Naive thymus-derived CD4-positive, alpha-beta T cell (primary cell): ENCODE measurements around the gene ATF6. TPM values are rescaled to one million over a fixed set of nuclear protein-coding genes. Genes with fewer than 3 reads are reported as not detected.
A peak's percentile ranks its signal among the peaks of the same experiment; 100 is the strongest.

Experiments used
- ATAC-seq: fragments of 150-1000 bp; cut with Tn5 transposase; 2 replicates; pipeline ENCODE4 v1.10.0; 2021; ENCODE audit warnings: mild to moderate bottlenecking, moderate library complexity
- CTCF ChIA-PET: fragments of 350-600 bp; sonication (Branson Sonifier 250); formaldehyde crosslinking; loops from one replicate; lab custom pipeline; 2021; ENCODE audit warnings: antibody characterized with exemption; lab: Charles Lee
- POLR2A ChIA-PET: fragments of 350-600 bp; sonication (Branson Sonifier 250); formaldehyde crosslinking; loops from one replicate; lab custom pipeline; 2021; ENCODE audit warnings: antibody characterized with exemption, inconsistent platforms; lab: Charles Lee
- DNase-seq, 9 donors: peaks; one replicate each; pipeline versions ENCODE4 v3.0.0 to v3.0.0-alpha.2; 2020 to 2022; ENCODE audit warnings: mixed read lengths in 1 of 9
- H3K27ac ChIP-seq: one replicate; pipeline ENCODE4 v1.7.0; 2013; ENCODE audit warnings: mild to moderate bottlenecking, low read depth, low read length, moderate library complexity
- H3K27me3 ChIP-seq, 2 donors: one replicate each; pipeline ENCODE4 v1.7.0; 2013; ENCODE audit warnings: low read length in 2 of 2, mild to moderate bottlenecking in 2 of 2, moderate library complexity in 2 of 2; ENCODE audit not compliant: control insufficient read depth in 2 of 2, insufficient read depth in 2 of 2
- H3K36me3 ChIP-seq, 3 experiments: 1 replicate in 2 of 3; 2 replicates in 1 of 3; pipeline ENCODE4 v1.7.0; 2013; ENCODE audit warnings: low read length in 3 of 3, mild to moderate bottlenecking in 3 of 3, moderate library complexity in 1 of 3; ENCODE audit not compliant: insufficient read depth in 3 of 3, control insufficient read depth in 2 of 3
- H3K4me1 ChIP-seq, 2 donors: one replicate each; pipeline ENCODE4 v1.7.0; 2013; ENCODE audit warnings: low read length in 2 of 2, mild to moderate bottlenecking in 2 of 2, moderate library complexity in 1 of 2; ENCODE audit not compliant: control insufficient read depth in 2 of 2, insufficient read depth in 2 of 2
- H3K4me3 ChIP-seq: 2 replicates; pipeline ENCODE4 v1.7.0; 2013; ENCODE audit warnings: mild to moderate bottlenecking, low read length
- H3K9me3 ChIP-seq, 3 experiments: 1 replicate in 2 of 3; 2 replicates in 1 of 3; pipeline ENCODE4 v1.7.0; 2013; ENCODE audit warnings: low read length in 3 of 3; ENCODE audit not compliant: control insufficient read depth in 2 of 3
- H3K27ac Mint-ChIP-seq, 9 donors: one replicate each; pipeline ENCODE4 v1.8.0; 2020 to 2022; ENCODE audit warnings: mixed read lengths in 9 of 9, mild to moderate bottlenecking in 8 of 9, moderate library complexity in 5 of 9, inconsistent platforms in 2 of 9
- H3K27me3 Mint-ChIP-seq, 5 donors: one replicate each; pipeline ENCODE4 v1.8.0; 2021 to 2022; ENCODE audit warnings: mixed read lengths in 5 of 5, mild to moderate bottlenecking in 1 of 5
- H3K36me3 Mint-ChIP-seq, 5 donors: one replicate each; pipeline ENCODE4 v1.8.0; 2020 to 2022; ENCODE audit warnings: mixed read lengths in 5 of 5, mild to moderate bottlenecking in 3 of 5, inconsistent platforms in 1 of 5
- H3K4me1 Mint-ChIP-seq, 7 donors: one replicate each; pipeline ENCODE4 v1.8.0; 2020 to 2022; ENCODE audit warnings: mixed read lengths in 7 of 7, mild to moderate bottlenecking in 3 of 7, inconsistent platforms in 1 of 7
- H3K4me3 Mint-ChIP-seq, 10 donors: one replicate each; pipeline ENCODE4 v1.8.0; 2020 to 2022; ENCODE audit warnings: mild to moderate bottlenecking in 10 of 10, mixed read lengths in 10 of 10, moderate library complexity in 6 of 10, inconsistent platforms in 2 of 10
- H3K9me3 Mint-ChIP-seq, 11 donors: one replicate each; pipeline ENCODE4 v1.8.0; 2020 to 2022; ENCODE audit warnings: mixed read lengths in 11 of 11, mild to moderate bottlenecking in 4 of 11, inconsistent platforms in 1 of 11, moderate library complexity in 1 of 11
- intact Hi-C, 2 donors: fragments of 100-400 bp; cut with micrococcal nuclease; formaldehyde crosslinking; loops; one replicate each; pipeline ENCODE4 v1.15.1; 2023
- polyA plus RNA-seq, 2 donors: library from polyadenylated mRNA; unstranded; fragments of 300-500 nt; fragmentation: Illumina TruSeq; gene quantifications; one replicate each; pipeline ENCODE4 v1.2.3, GENCODE V29; 2021
- total RNA-seq, 6 experiments: library from RNA in 5 of 6; stranded (reverse) in 5 of 6; gene quantifications; 1 replicate in 5 of 6; 2 replicates in 1 of 6; pipeline ENCODE4 v1.2.3 and lab custom pipeline; 2021 to 2026

Gene ATF6
- total and polyA plus RNA-seq, 7 experiments from 2014 or later: 17.9 to 27.5 (median 22.5) TPM

DNA sequence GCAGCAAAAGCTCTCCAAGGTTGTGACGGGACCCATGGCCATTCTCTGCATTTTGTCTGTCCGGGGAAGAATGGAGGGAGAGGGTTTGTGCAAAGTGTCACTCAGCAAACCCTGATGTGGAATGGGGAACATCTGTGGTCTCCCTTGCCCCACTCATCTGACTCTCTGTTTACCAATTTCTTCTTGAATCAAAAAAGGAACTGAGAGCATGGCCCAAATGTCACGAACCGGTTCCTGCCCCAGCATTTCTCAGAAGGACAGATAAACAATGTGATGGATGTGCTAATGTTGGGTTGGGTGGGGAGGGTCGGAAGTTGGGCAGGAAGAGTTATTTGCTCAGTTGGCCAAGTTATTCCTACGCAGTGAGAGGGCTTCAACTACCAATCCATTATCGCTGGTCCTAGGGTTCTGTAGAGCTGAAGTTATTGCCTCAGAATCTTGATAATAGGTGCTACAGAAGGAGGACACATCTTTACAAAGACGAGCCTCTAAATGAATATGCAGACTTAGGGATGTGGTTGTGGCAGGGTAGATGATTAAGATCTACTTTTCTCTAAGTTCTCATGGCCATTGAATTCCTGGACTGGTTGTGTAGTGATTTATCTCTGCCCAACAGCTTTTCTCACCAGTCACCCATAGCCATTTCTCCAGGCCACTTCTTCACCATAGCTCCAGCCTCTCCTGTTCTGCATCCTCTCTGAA is 26.1 kb upstream of the ATF6 start:
- Mint-ChIP-seq H3K36me3 (peaks cover 0 to 3% (median 0%) of the 10 kb centered on the region in 5 donors), H3K4me3 (peak overlapping the region in 1 of 10 donors; percentile 27), H3K27me3 (peaks cover 0 to 34% (median 5%) of the 10 kb centered on the region in 5 donors), H3K9me3 (no peaks in the 10 kb centered on the region), H3K27ac (no peak overlapping the region), H3K4me1 (peaks cover 0 to 52% (median 18%) of the 10 kb centered on the region in 7 donors)
- Histone ChIP-seq H3K4me1 (peaks cover 4 to 25% of the 10 kb centered on the region in 2 donors), H3K27me3 (no peaks in the 10 kb centered on the region), H3K27ac (no peak overlapping the region), H3K9me3 (no peaks in the 10 kb centered on the region), H3K4me3 (no peak overlapping the region), H3K36me3 (no peaks in the 10 kb centered on the region)
- ChIA-PET POLR2A (interaction anchor here (1.2 to 5.9 kb wide), 4 partner anchors 8 to 12 kb away, joined by 3 to 60 read pairs (median 6); partner anchors contain the start of gene DUSP12), CTCF (interaction anchor here (0.6 to 3.8 kb wide), 12 partner anchors 9 to 255 kb away, joined by 3 to 36 read pairs (median 4); partner anchors contain the start of gene DUSP12)
- intact Hi-C loops: loop anchor here (2.0 to 5.0 kb wide), 2 partner anchors 93 to 513 kb away; partner anchors contain the start of gene TOMM40L (in 1 of the 2)
- peak; percentile 21 for ATAC-seq
- no peak for DNase-seq

DNA sequence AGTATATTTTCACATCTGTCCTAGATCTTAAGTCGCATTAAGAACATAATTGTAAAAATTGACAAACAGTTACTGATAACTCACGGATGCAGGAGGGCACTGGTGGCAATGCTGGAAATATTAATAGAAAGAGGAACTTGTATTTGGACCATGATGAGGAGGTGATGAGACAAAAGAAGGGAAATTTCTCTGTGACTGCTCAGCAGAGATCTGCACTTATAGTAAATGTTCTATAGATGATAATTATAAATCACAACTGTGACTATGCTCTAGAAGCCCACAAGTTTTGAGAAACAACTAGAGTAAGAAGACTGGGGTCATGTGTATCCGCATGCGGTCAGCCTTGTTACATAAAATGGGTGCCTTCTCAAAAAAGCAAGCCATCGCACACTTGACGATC is 25.2 kb upstream of the ATF6 start:
- intact Hi-C loops: loop anchor here (1.0 to 5.0 kb wide), 6 partner anchors 15 to 514 kb away; partner anchors contain the start of gene TOMM40L (in 1 of the 2)
- Mint-ChIP-seq H3K4me3 (no peak overlapping the region), H3K9me3 (no peaks in the 10 kb centered on the region), H3K27ac (no peak overlapping the region), H3K4me1 (peaks cover 0 to 57% (median 18%) of the 10 kb centered on the region in 7 donors), H3K27me3 (peaks cover 0 to 32% (median 5%) of the 10 kb centered on the region in 5 donors), H3K36me3 (peaks cover 0 to 3% (median 0%) of the 10 kb centered on the region in 5 donors)
- H3K9me3 ChIP-seq: no peaks in the 10 kb centered on the region
- H3K36me3 ChIP-seq: no peaks in the 10 kb centered on the region
- no peak overlapping the region for H3K27ac ChIP-seq
- peaks cover 4 to 25% of the 10 kb centered on the region in 2 donors for H3K4me1 ChIP-seq
- ChIA-PET POLR2A (interaction anchor here (1.7 kb wide), 1 partner anchor 9 kb away, joined by 6 read pairs; the partner anchor contains the start of gene DUSP12), CTCF (interaction anchor here (1.0 to 3.6 kb wide), 7 partner anchors 9 to 258 kb away, joined by 3 to 18 read pairs (median 4); no protein-coding TSS in a partner anchor)
- DNase-seq (no peak), ATAC-seq (no peak)
- H3K27me3 ChIP-seq: no peaks in the 10 kb centered on the region
- H3K4me3 ChIP-seq: no peak overlapping the region

DNA sequence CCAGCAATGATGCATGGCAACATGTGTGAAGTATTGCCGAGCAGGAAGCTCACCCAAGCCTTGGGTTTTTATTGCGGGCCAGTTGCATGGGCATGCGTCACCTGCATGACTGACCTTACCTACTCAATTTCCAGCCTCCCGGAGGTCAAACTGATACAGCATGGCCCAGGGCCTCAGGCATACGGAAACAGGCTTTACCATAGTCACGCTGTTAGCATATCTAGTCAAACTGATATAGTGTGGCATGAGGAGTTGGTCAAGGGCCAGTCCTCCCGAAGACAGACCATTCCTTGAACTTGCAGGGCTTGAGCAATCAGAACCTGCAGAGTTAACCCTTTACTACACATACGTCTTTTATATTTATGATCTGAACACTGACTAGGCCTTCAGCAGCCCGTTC is 22.9 kb upstream of the ATF6 start:
- Mint-ChIP-seq H3K36me3 (peaks cover 0 to 3% (median 0%) of the 10 kb centered on the region in 5 donors), H3K9me3 (no peaks in the 10 kb centered on the region), H3K4me1 (peaks cover 3 to 58% (median 28%) of the 10 kb centered on the region in 7 donors), H3K27ac (no peak overlapping the region), H3K27me3 (peaks cover 0 to 32% (median 5%) of the 10 kb centered on the region in 5 donors), H3K4me3 (no peak overlapping the region)
- ATAC-seq (no peak), DNase-seq (no peak)
- POLR2A ChIA-PET: interaction anchor here (1.3 kb wide), 1 partner anchor 17 kb away, joined by 4 read pairs; no protein-coding TSS in a partner anchor
- CTCF ChIA-PET: interaction anchor here (1.3 to 3.6 kb wide), 3 partner anchors 95 to 258 kb away, joined by 4 to 18 read pairs (median 4); no protein-coding TSS in a partner anchor
- Histone ChIP-seq H3K9me3 (no peaks in the 10 kb centered on the region), H3K27ac (no peak overlapping the region), H3K4me1 (peaks cover 4 to 25% of the 10 kb centered on the region in 2 donors), H3K36me3 (no peaks in the 10 kb centered on the region), H3K27me3 (no peaks in the 10 kb centered on the region), H3K4me3 (no peak overlapping the region)
- intact Hi-C loops: loop anchor here in 1 of 2 donors (5.0 kb wide), 1 partner anchor 516 kb away; the partner anchor contains the start of gene TOMM40L

DNA sequence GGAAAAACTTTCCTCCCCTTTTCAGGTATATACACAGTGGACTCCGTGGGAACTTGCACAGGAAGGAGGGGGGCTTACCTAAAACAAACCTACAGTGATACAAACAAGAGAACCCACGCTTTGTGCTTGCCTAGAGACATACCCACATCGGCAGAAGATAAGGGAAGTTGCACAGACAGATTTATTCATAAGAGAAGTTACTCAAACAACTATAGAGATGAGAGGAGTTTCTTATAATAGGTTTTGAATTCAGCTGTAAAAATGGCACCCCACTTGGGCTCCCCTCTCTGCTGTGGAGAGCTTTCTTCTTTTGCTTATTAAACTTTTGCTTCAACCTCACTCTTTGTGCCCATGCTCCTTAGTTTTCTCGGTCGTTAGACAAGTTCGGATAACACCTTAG is 18.3 kb upstream of the ATF6 start:
- ATAC-seq (no peak), DNase-seq (no peak)
- Histone ChIP-seq H3K27ac (no peak overlapping the region), H3K4me1 (peaks cover 10 to 12% of the 10 kb centered on the region in 2 donors), H3K4me3 (no peak overlapping the region), H3K9me3 (no peaks in the 10 kb centered on the region), H3K27me3 (no peaks in the 10 kb centered on the region), H3K36me3 (peaks cover 0 to 18% (median 3%) of the 10 kb centered on the region in 3 experiments)
- H3K9me3 Mint-ChIP-seq: no peaks in the 10 kb centered on the region
- H3K27me3 Mint-ChIP-seq: peaks cover 0 to 28% (median 5%) of the 10 kb centered on the region in 5 donors
- H3K27ac Mint-ChIP-seq: peak overlapping the region in 2 of 9 donors; percentile 46 to 90
- H3K4me3 Mint-ChIP-seq: peak overlapping the region in 5 of 10 donors; percentile 29 to 99 (median 48)
- peaks cover 24 to 49% (median 35%) of the 10 kb centered on the region in 7 donors for H3K4me1 Mint-ChIP-seq
- POLR2A ChIA-PET: interaction anchor here (0.5 to 3.6 kb wide), 2 partner anchors 21 to 168 kb away, joined by 3 to 36 read pairs; no protein-coding TSS in a partner anchor
- CTCF ChIA-PET: interaction anchor here (1.2 to 1.8 kb wide), 4 partner anchors 10 to 264 kb away, joined by 3 to 5 read pairs (median 4); no protein-coding TSS in a partner anchor
- H3K36me3 Mint-ChIP-seq: peaks cover 0 to 11% (median 0%) of the 10 kb centered on the region in 5 donors
- intact Hi-C loops: no loop called here

DNA sequence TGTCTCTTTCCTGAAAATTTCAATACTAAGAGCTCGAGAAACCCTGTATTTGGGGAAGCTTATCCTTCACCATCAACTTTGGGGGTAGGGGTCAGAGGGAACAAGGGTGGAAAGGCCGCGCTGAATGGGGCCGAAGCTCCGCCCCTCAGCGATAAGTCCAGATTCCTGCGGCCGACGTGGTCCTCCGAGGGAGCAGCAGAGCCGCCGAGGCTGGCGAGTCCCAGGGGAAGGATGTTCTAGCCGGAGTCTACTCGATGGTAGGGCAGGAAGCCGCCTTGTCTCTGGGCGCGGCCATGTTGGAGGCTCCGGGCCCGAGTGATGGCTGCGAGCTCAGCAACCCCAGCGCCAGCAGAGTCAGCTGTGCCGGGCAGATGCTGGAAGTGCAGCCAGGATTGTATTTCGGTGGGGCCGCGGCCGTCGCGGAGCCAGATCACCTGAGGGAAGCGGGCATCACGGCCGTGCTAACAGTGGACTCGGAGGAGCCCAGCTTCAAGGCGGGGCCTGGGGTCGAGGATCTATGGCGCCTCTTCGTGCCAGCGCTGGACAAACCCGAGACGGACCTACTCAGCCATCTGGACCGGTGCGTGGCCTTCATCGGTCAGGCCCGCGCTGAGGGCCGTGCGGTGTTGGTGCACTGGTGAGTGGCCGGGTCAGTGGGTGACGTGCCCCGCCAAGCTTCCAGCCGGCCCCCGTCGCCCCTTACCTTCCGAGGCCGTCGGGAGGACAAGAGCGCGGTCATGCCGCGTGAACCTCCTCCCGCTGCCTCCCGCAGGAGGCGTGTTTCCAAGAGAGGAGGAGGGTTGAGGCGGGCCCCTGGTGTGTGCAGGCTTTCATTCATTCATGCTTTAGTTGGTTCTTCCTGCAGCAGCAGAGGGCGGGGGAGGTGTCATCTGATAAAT is 16.4 kb upstream of the ATF6 start, which contains the start of gene DUSP12:
Gene DUSP12 (plus strand): TSS at position 278 of the 899 bp plus-strand sequence. CDS start 16 bp downstream, at position 294.
- Mint-ChIP-seq H3K27me3 (peaks cover 0 to 24% (median 5%) of the 10 kb centered on the region in 5 donors), H3K27ac (peak within 1 kb of the TSS; percentile 83 to 99 (median 96)), H3K4me3 (peak within 1 kb of the TSS; percentile 96 to 100 (median 99)), H3K9me3 (peaks cover 0 to 8% (median 0%) of the 10 kb centered on the region in 11 donors), H3K4me1 (peaks cover 32 to 50% (median 43%) of the 10 kb centered on the region in 7 donors), H3K36me3 (peaks cover 3 to 26% (median 10%) of the 10 kb centered on the region in 5 donors)
- ChIA-PET CTCF (interaction anchor here (0.5 to 1.4 kb wide), 5 partner anchors 9 to 293 kb away, joined by 3 to 8 read pairs (median 3); no protein-coding TSS in a partner anchor), POLR2A (interaction anchor here (0.6 to 3.6 kb wide), 14 partner anchors 9 to 1406 kb away, joined by 3 to 36 read pairs (median 5); partner anchors contain the start of genes HSPA6 and NCSTN)
- peak; percentile 99 for ATAC-seq
- no peaks in the 10 kb centered on the region for H3K9me3 ChIP-seq
- peak within 1 kb of the TSS; percentile 86 for H3K4me3 ChIP-seq
- H3K27me3 ChIP-seq: no peaks in the 10 kb centered on the region
- peak within 1 kb of the TSS; percentile 74 for H3K27ac ChIP-seq
- intact Hi-C loops: loop anchor here (1.0 kb wide), 4 partner anchors 17 to 349 kb away; partner anchors contain the start of gene ATF6 (in 2 of the 2)
- peaks cover 10 to 12% of the 10 kb centered on the region in 2 donors for H3K4me1 ChIP-seq
- peaks cover 4 to 34% (median 10%) of the 10 kb centered on the region in 3 experiments for H3K36me3 ChIP-seq
- DNase-seq: peak; percentile 69 to 86 (median 83)
